Suprapubic skin (tissue), 4 donors: ENCODE measurements around the gene PRKN. TPM values are rescaled to one million over a fixed set of nuclear protein-coding genes. Genes with fewer than 3 reads are reported as not detected.

ENCODE experiments used
- DNase-seq, 2 donors: peaks; one replicate each; pipeline ENCODE4 v3.0.0-alpha.2; 2019; ENCODE audit warnings: low spot score in 2 of 2
- H3K27ac ChIP-seq: fragments of 200-600 bp; sonication (generic); one replicate; pipeline ENCODE4 v1.5.1; 2019
- H3K27me3 ChIP-seq: fragments of 200-600 bp; sonication (generic); one replicate; pipeline ENCODE4 v1.5.1; 2019
- H3K36me3 ChIP-seq: fragments of 200-600 bp; sonication (generic); one replicate; pipeline ENCODE4 v1.5.1; 2019
- H3K4me1 ChIP-seq: fragments of 200-600 bp; sonication (generic); one replicate; pipeline ENCODE4 v1.5.1; 2019
- H3K4me3 ChIP-seq: fragments of 200-600 bp; sonication (generic); one replicate; pipeline ENCODE4 v1.5.1; 2019; ENCODE audit warnings: mild to moderate bottlenecking
- H3K9me3 ChIP-seq: fragments of 200-600 bp; sonication (generic); one replicate; pipeline ENCODE4 v1.5.1; 2019
- CTCF ChIP-seq, 2 donors: fragments of 200-600 bp in 1 of 2; fragments of 450-650 bp in 1 of 2; sonication (generic) in 1 of 2; IDR thresholded peaks; one replicate each; pipeline ENCODE4 v1.5.1; 2016 to 2019; ENCODE audit warnings: antibody characterized with exemption in 2 of 2, mild to moderate bottlenecking in 1 of 2, moderate library complexity in 1 of 2
- EP300 ChIP-seq: sonication (generic); formaldehyde crosslinking; IDR thresholded peaks from one replicate; pipeline ENCODE4 v1.6.1; 2017; ENCODE audit warnings: antibody characterized with exemption
- POLR2A ChIP-seq, 2 donors: fragments of 450-650 bp; IDR thresholded peaks; one replicate each; pipeline ENCODE4 v1.6.1; 2017; ENCODE audit warnings: antibody characterized with exemption in 2 of 2, mild to moderate bottlenecking in 2 of 2, moderate library complexity in 2 of 2
- POLR2AphosphoS5 ChIP-seq, 3 donors: sonication (generic); formaldehyde crosslinking; IDR thresholded peaks; one replicate each; pipeline ENCODE4 v1.6.1; 2017; ENCODE audit warnings: antibody characterized with exemption in 3 of 3
- WGBS: methylation state at CpG from one replicate; pipeline ENCODE4 v1.1.5; 2018; 5-methylcytosine and 5-hydroxymethylcytosine counted together
- total RNA-seq, 4 donors: library from RNA; depleted of rRNA; stranded (reverse); fragments of >200 nt; gene quantifications; one replicate each; pipeline ENCODE4 v1.1.0, GENCODE V29; 2016

PRKN gene
- total RNA-seq, 4 donors from 2014 or later, result 7.2 to 22.8 (median 14.4) TPM

DNA sequence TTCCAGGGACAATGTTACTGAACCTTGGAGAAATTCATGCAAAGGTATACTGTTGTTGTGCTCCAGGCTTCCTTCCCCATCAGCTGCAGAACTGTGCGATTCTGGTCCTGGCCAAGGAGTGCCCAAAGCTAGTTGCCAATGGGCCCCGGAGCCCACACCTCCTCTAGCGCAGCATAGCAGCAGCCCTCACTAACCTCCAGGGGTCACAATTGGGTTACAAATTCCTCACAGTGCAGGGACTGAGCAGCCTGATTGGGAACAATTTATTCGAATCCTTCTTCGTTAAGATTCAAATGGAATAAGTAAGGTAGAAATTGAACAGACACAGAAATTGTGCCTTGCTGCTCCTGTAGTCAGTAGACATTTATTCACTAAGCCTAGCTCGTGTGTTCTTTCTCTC is 284.9 kb downstream of the PRKN start:
- DNase-seq, result no peak

GRCh38 chr6:162441991-162442390 is 285.6 kb downstream of the PRKN start:
- H3K36me3 ChIP-seq, result no peaks in the 10 kb centered on the region
- DNase-seq, result no peak
- 81% methylated on average over 5 of the region's 5 CpGs for WGBS
- no peaks in the 10 kb centered on the region for H3K27me3 ChIP-seq
- H3K9me3 ChIP-seq, result no peaks in the 10 kb centered on the region
- no peaks in the 10 kb centered on the region for H3K4me1 ChIP-seq
- no peak overlapping the region for H3K4me3 ChIP-seq
- TF ChIP-seq POLR2A (IDR thresholded peaks at IDR 0.05), result no peak
- TF ChIP-seq EP300, result no peak
- TF ChIP-seq CTCF (IDR thresholded peaks at IDR 0.05), result no peak
- no peak for TF ChIP-seq POLR2AphosphoS5 (IDR thresholded peaks at IDR 0.05)
- no peak overlapping the region for H3K27ac ChIP-seq

More for the DNA sequence above, 284.9 kb downstream of the PRKN start:
- Histone ChIP-seq H3K27me3 (no peaks in the 10 kb centered on the region), H3K36me3 (no peaks in the 10 kb centered on the region), H3K4me3 (no peak overlapping the region), H3K27ac (no peak overlapping the region), H3K9me3 (no peaks in the 10 kb centered on the region), H3K4me1 (no peaks in the 10 kb centered on the region)
- 67% methylated on average over 5 of the region's 6 CpGs for WGBS
- TF ChIP-seq POLR2AphosphoS5 (IDR thresholded peaks at IDR 0.05) (no peak), CTCF (IDR thresholded peaks at IDR 0.05) (no peak), POLR2A (IDR thresholded peaks at IDR 0.05) (no peak), EP300 (no peak)

DNA sequence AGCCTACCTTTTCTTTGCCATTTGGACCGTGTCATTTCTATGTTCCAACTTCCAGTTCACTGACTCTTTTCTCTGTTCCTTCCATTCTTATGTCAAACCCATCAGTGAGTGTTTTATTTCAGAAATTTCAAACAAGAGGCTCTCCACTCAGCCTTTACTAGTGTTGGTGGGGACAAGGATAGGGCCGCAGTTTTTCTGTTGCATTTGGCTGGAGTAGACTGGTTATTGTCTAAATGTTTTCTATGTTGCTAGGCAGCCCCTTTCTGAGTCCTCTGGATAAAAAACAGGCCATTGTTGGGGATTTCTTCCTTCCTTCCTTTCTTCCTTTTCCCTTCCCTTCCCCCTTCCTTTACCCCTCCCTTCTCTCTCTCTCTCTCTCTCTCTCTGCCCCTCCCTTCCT is 288.6 kb downstream of the PRKN start:
- 81% methylated on average over 2 of the region's 2 CpGs for WGBS
- TF ChIP-seq CTCF (IDR thresholded peaks at IDR 0.05), result no peak
- TF ChIP-seq EP300, result no peak
- TF ChIP-seq POLR2AphosphoS5 (IDR thresholded peaks at IDR 0.05), result no peak
- no peak for TF ChIP-seq POLR2A (IDR thresholded peaks at IDR 0.05)

GRCh38 chr6:162435071-162435470 is 292.5 kb downstream of the PRKN start:
- Histone ChIP-seq H3K36me3 (no peaks in the 10 kb centered on the region), H3K27me3 (no peaks in the 10 kb centered on the region), H3K9me3 (no peaks in the 10 kb centered on the region), H3K27ac (no peak overlapping the region), H3K4me1 (no peaks in the 10 kb centered on the region), H3K4me3 (no peak overlapping the region)
- DNase-seq, result no peak
- TF ChIP-seq POLR2A (IDR thresholded peaks at IDR 0.05) (no peak), POLR2AphosphoS5 (IDR thresholded peaks at IDR 0.05) (no peak)

More for the DNA sequence above, 288.6 kb downstream of the PRKN start:
- H3K4me3 ChIP-seq, result no peak overlapping the region
- DNase-seq, result no peak
- no peaks in the 10 kb centered on the region for H3K4me1 ChIP-seq
- no peaks in the 10 kb centered on the region for H3K27me3 ChIP-seq
- no peaks in the 10 kb centered on the region for H3K36me3 ChIP-seq
- H3K9me3 ChIP-seq, result no peaks in the 10 kb centered on the region
- H3K27ac ChIP-seq, result no peak overlapping the region

DNA sequence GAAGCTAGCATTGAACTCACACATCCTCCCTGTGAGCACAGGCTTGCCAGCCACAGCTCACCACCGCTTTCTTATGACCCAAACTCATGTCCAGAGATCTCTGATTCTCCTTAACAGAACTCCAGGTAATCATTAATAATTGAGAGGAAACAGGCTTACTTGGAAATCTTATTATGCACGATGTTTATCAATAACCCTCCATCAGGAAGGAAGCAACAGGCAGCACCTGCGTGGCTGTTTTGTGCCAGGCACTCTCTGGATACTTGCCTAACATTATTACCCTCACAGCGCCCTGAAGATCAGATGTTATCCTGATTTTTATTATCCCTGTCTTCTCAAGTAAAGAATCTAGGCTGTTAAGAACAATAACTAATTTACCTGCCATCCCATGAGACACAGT is 306.6 kb downstream of the PRKN start:
- no peaks in the 10 kb centered on the region for H3K27me3 ChIP-seq
- TF ChIP-seq CTCF (IDR thresholded peaks at IDR 0.05) (no peak), POLR2A (IDR thresholded peaks at IDR 0.05) (no peak), EP300 (no peak), POLR2AphosphoS5 (IDR thresholded peaks at IDR 0.05) (no peak)
- H3K9me3 ChIP-seq, result no peaks in the 10 kb centered on the region
- H3K4me1 ChIP-seq, result no peaks in the 10 kb centered on the region
- 65% methylated on average over 4 of the region's 4 CpGs for WGBS
- no peak overlapping the region for H3K4me3 ChIP-seq
- no peaks in the 10 kb centered on the region for H3K36me3 ChIP-seq
- DNase-seq, result no peak
- H3K27ac ChIP-seq, result no peak overlapping the region
